ENCODE data around the gene STARD13. TPM values are rescaled to one million over a fixed set of nuclear protein-coding genes. Genes with fewer than 3 reads are reported as not detected.

The STARD13 gene
- total RNA-seq, 8 experiments from 2014 or later, result 1.4 to 38.6 (median 7.7) TPM

- in situ Hi-C loops (cut with MboI; ENCODE audit: low pct_unique_long_range_greater_than_20kb in 2 of 9, low sequenced_read_pairs in 9 of 9, unreplicated experiment in 9 of 9), result no loop called here
- 75 to 100% (median 89%) methylated on average over 1 of the region's 1 CpG; no CpG with 5 or more reads in 2 of the 10 experiments for WGBS, 10 experiments
These were observed 65.6 kb downstream of the STARD13 start for GRCh38 chr13:33219926-33220325.

GRCh38 chr13:33218426-33218825 lies 67.1 kb downstream of the STARD13 start:
- in situ Hi-C loops (cut with MboI; ENCODE audit: low pct_unique_long_range_greater_than_20kb in 2 of 9, low sequenced_read_pairs in 9 of 9, unreplicated experiment in 9 of 9), result no loop called here
- peaks cover 9 to 17% of the 10 kb centered on the region in 2 donors for H3K4me1 ChIP-seq (replicated peaks in 1 of 2)
- no peak overlapping the region for H3K27ac ChIP-seq
- no peak for ATAC-seq (replicated peaks in 6 of 8)
- H3K4me3 ChIP-seq, result no peak overlapping the region
- 57 to 100% (median 100%) methylated on average over 1 of the region's 1 CpG; no CpG with 5 or more reads in 3 of the 10 experiments for WGBS, 10 experiments

More at GRCh38 chr13:33219926-33220325, 65.6 kb downstream of the STARD13 start:
- H3K4me3 ChIP-seq, result no peak overlapping the region
- H3K27ac ChIP-seq, result no peak overlapping the region
- no peak for ATAC-seq (replicated peaks in 6 of 8)
- H3K4me1 ChIP-seq (replicated peaks in 1 of 2), result peaks cover 2% of the 10 kb centered on the region in 2 donors

DNA sequence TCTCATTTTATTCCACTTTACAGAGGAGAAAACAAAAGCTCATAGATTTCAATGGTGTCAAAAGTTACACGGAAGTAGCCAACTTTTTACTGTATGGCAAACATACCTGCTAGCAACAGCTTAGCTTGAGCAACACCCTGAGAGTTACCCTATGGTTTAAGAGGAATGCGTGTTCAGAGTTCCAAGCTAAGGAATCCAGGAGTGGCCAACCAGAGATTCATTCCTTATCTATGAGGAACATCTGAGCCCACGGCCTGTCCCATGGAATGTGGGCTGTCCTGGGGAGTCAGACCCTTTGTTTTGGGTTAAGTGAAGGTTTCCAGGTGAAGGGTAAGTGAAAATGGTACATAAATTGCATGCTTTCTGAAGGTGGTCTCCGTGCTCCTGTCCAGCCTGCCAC lies 67.5 kb downstream of the STARD13 start:
- ATAC-seq (replicated peaks in 6 of 8), result no peak
- WGBS, 10 experiments, result 50 to 100% (median 88%) methylated on average over 1 to 3 of the region's 4 CpGs; no CpG with 5 or more reads in 3 of the 10 experiments
- H3K27ac ChIP-seq, result no peak overlapping the region

GRCh38 chr13:33217256-33217655 lies 68.3 kb downstream of the STARD13 start:
- H3K4me3 ChIP-seq, result no peak overlapping the region
- in situ Hi-C loops (cut with MboI; ENCODE audit: low pct_unique_long_range_greater_than_20kb in 2 of 9, low sequenced_read_pairs in 9 of 9, unreplicated experiment in 9 of 9), result no loop called here
- ATAC-seq (replicated peaks in 6 of 8), result no peak
- H3K27ac ChIP-seq, result no peak overlapping the region
- peaks cover 13 to 22% of the 10 kb centered on the region in 2 donors for H3K4me1 ChIP-seq (replicated peaks in 1 of 2)
- WGBS, 10 experiments, result 40 to 100% (median 100%) methylated on average over 1 to 3 of the region's 3 CpGs; no CpG with 5 or more reads in 3 of the 10 experiments

More for the DNA sequence above, 67.5 kb downstream of the STARD13 start:
- in situ Hi-C loops (cut with MboI; ENCODE audit: low pct_unique_long_range_greater_than_20kb in 2 of 9, low sequenced_read_pairs in 9 of 9, unreplicated experiment in 9 of 9), result no loop called here
- Histone ChIP-seq H3K4me1 (replicated peaks in 1 of 2) (peaks cover 13 to 21% of the 10 kb centered on the region in 2 donors), H3K4me3 (no peak overlapping the region)

GRCh38 chr13:33213797-33214196 lies 71.8 kb downstream of the STARD13 start:
- no peak overlapping the region for H3K27ac ChIP-seq
- in situ Hi-C loops (cut with MboI; ENCODE audit: low pct_unique_long_range_greater_than_20kb in 2 of 9, low sequenced_read_pairs in 9 of 9, unreplicated experiment in 9 of 9), result no loop called here
- ATAC-seq (replicated peaks in 6 of 8), result peak in 6 of 8 experiments; percentile 26 to 61 (median 46)
- no peak overlapping the region for H3K4me3 ChIP-seq
- peaks cover 16 to 22% of the 10 kb centered on the region in 2 donors for H3K4me1 ChIP-seq (replicated peaks in 1 of 2)
- 33 to 86% (median 69%) methylated on average over 1 to 6 of the region's 6 CpGs; no CpG with 5 or more reads in 2 of the 10 experiments for WGBS, 10 experiments

DNA sequence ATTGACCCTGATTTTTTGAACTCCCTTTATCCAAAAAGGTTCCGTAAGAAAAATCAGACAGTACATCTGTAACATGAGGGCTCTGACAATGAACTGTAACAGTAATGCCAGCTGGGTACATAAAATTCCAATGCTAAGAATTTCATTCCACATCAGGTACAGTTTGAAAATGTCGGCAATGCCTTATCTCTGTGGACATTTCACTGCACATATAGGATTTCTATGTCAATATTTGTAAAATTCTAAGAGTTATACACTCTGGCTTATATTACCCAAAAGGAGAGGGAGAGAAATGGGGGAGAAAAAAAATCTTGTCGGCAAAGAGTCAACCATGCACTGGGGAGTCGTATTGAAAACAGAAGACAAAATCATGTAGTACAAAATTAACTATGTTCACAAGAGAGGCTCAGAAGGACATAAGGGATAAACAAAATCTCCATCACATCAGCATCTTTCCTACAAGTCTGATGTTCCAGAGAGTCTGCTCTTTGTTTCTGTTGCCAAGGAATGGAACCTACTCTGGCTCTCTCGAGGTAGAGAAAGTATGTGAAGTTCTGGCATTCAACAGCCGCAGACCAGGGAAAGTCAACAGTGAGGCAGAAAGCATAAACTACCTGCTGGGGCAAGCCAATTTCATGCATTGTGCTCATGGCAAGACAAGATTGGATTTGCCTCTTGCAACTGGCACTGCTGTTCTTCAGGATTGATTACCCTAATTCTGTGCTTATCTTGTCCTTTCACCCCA lies 72.4 kb downstream of the STARD13 start:
- ATAC-seq (replicated peaks in 6 of 8), result peak in 4 of 8 experiments; percentile 22 to 84 (median 40)
- 83 to 100% (median 92%) methylated on average over 2 to 6 of the region's 6 CpGs for WGBS, 10 experiments
- Histone ChIP-seq H3K4me1 (replicated peaks in 1 of 2) (peaks cover 16 to 22% of the 10 kb centered on the region in 2 donors), H3K4me3 (no peak overlapping the region), H3K27ac (no peak overlapping the region)
- in situ Hi-C loops (cut with MboI; ENCODE audit: low pct_unique_long_range_greater_than_20kb in 2 of 9, low sequenced_read_pairs in 9 of 9, unreplicated experiment in 9 of 9), result no loop called here

DNA sequence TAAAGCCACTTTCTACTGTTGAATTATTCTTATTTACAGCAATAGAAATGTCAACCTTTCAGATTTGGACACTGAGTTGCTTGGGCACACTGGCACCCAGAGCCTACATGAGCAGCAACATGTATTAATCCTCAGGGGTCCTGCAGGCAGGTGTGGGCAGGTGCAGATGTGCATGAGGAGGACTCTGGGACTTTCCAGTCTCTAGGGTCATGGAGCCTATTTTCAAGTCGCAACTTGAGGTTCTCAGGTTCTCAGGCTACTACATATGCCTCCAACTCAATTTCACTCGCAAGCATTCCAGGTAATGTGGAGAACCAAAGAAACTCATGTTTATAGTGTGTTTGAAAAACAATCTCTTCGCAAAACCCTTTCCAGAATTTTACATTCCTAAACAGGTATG lies 73.2 kb downstream of the STARD13 start:
- Histone ChIP-seq H3K27ac (no peak overlapping the region), H3K4me3 (no peak overlapping the region), H3K4me1 (replicated peaks in 1 of 2) (peaks cover 20 to 26% of the 10 kb centered on the region in 2 donors)
- no peak for ATAC-seq (replicated peaks in 6 of 8)
- in situ Hi-C loops (cut with MboI; ENCODE audit: low pct_unique_long_range_greater_than_20kb in 2 of 9, low sequenced_read_pairs in 9 of 9, unreplicated experiment in 9 of 9), result no loop called here
- WGBS, 10 experiments, result 80 to 100% (median 100%) methylated on average over 1 to 3 of the region's 3 CpGs; no CpG with 5 or more reads in 1 of the 10 experiments

DNA sequence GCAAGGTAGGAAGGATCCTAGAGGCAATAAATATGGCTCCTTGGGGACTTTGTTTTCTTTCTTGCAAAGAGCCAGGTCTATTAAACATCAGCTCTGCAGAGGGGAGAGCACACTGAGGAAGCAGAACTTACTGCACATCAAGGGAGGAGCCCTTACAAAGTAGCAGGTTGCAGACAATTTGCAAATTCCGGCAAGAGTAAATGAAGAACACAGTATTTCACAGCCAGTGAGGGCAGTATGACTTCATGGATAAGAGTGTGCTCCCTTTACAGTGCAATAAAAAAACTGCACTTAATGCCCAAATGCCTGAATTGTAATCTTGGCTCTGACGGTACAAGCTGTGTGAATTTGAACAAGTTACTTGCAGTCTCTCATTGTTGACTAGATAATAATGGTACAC lies 75.5 kb downstream of the STARD13 start:
- H3K4me3 ChIP-seq, result no peak overlapping the region
- ATAC-seq (replicated peaks in 6 of 8), result peak in 7 of 8 experiments; percentile 14 to 59 (median 25)
- WGBS, 10 experiments, result 14 to 100% (median 86%) methylated on average over 1 to 2 of the region's 2 CpGs; no CpG with 5 or more reads in 3 of the 10 experiments
- H3K27ac ChIP-seq, result no peak overlapping the region
- peaks cover 37 to 43% of the 10 kb centered on the region in 2 donors for H3K4me1 ChIP-seq (replicated peaks in 1 of 2)
- in situ Hi-C loops (cut with MboI; ENCODE audit: low pct_unique_long_range_greater_than_20kb in 2 of 9, low sequenced_read_pairs in 9 of 9, unreplicated experiment in 9 of 9), result no loop called here

- in situ Hi-C loops (cut with MboI; ENCODE audit: low pct_unique_long_range_greater_than_20kb in 2 of 9, low sequenced_read_pairs in 9 of 9, unreplicated experiment in 9 of 9), result no loop called here
- no peak for ATAC-seq (replicated peaks in 6 of 8)
- H3K4me3 ChIP-seq, result no peak overlapping the region
- WGBS, 10 experiments, result 67 to 94% (median 82%) methylated on average over 1 to 6 of the region's 6 CpGs
- no peak overlapping the region for H3K27ac ChIP-seq
- H3K4me1 ChIP-seq (replicated peaks in 1 of 2), result peaks cover 38 to 45% of the 10 kb centered on the region in 2 donors
These were observed 77.0 kb downstream of the STARD13 start for GRCh38 chr13:33208290-33209220.

DNA sequence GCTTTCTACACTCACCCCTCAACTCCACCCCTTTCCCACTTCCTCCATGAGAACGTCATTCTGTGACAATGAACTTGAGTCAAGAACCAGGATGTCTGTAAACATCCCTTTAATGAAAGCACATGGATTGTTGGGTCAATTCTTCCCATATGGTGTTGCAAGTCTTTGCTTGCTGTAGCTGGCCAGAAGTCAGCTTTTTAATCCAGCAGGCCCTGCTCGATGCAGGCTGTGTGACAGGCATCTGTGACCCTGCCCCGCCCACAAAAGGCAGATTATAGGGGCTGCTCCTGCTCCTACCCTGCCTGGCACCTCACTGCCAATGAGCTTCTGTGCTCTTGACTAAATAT lies 78.0 kb downstream of the STARD13 start:
- Histone ChIP-seq H3K27ac (no peak overlapping the region), H3K4me1 (replicated peaks in 1 of 2) (peaks cover 31 to 42% of the 10 kb centered on the region in 2 donors), H3K4me3 (no peak overlapping the region)
- peak in 6 of 8 experiments; percentile 15 to 48 (median 30) for ATAC-seq (replicated peaks in 6 of 8)
- in situ Hi-C loops (cut with MboI; ENCODE audit: low pct_unique_long_range_greater_than_20kb in 2 of 9, low sequenced_read_pairs in 9 of 9, unreplicated experiment in 9 of 9), result no loop called here
- 0 to 80% (median 33%) methylated on average over 1 to 3 of the region's 3 CpGs; no CpG with 5 or more reads in 2 of the 10 experiments for WGBS, 10 experiments

DNA sequence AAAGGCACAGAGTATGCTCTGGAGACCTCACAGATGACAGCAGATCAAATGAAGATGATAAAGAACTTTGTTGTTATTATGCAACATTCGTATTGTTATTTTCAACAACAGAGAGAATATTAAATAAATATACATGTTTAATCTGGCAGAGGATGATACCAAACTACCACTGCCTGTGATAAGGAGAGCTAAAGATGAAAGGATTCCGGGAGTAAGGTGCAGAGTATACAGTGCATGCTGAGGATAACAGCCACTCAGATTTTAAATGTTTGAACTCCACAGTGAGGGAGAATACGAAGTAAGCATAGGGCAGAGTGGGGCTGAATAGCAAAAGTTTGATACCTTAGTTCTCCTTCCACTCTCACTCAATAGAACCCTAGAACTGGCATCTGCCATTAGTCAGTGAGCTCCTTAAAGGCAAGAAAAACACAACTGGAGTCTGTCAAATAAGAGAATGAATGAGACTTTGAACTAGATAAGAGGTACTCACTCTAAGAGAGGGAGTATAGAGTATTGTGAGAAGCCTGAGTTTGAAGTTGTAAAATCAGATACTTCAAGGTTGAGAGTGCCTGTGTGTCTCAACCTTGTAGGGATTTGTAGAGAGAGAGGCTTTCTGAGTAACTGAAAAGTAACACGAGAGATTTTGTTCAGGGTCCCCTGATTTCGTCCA lies 78.5 kb downstream of the STARD13 start:
- no peak overlapping the region for H3K4me3 ChIP-seq
- H3K4me1 ChIP-seq (replicated peaks in 1 of 2), result peaks cover 31 to 42% of the 10 kb centered on the region in 2 donors
- 45 to 100% (median 86%) methylated on average over 1 to 5 of the region's 5 CpGs for WGBS, 10 experiments
- peak in 2 of 8 experiments; percentile 1 for ATAC-seq (replicated peaks in 6 of 8)
- no peak overlapping the region for H3K27ac ChIP-seq
- in situ Hi-C loops (cut with MboI; ENCODE audit: low pct_unique_long_range_greater_than_20kb in 2 of 9, low sequenced_read_pairs in 9 of 9, unreplicated experiment in 9 of 9), result no loop called here

- 85 to 100% (median 89%) methylated on average over 1 to 3 of the region's 3 CpGs; no CpG with 5 or more reads in 4 of the 10 experiments for WGBS, 10 experiments
These were observed 79.1 kb downstream of the STARD13 start for GRCh38 chr13:33206425-33206824.

More at GRCh38 chr13:33206425-33206824, 79.1 kb downstream of the STARD13 start:
- Histone ChIP-seq H3K27ac (no peak overlapping the region), H3K4me1 (replicated peaks in 1 of 2) (peaks cover 31 to 42% of the 10 kb centered on the region in 2 donors), H3K4me3 (no peak overlapping the region)
- in situ Hi-C loops (cut with MboI; ENCODE audit: low pct_unique_long_range_greater_than_20kb in 2 of 9, low sequenced_read_pairs in 9 of 9, unreplicated experiment in 9 of 9), result no loop called here
- ATAC-seq (replicated peaks in 6 of 8), result no peak
